ELF-1 (cell line): ENCODE measurements around the gene SAMSN1.

Experiments used
- DNase-seq: peaks from one replicate; pipeline ENCODE4 v3.0.0-alpha.2; 2016; ENCODE audit warnings: low read depth, low spot score

SAMSN1 gene

GRCh38 chr21:14484188-14485009, 61.7 kb downstream of the SAMSN1 start:
- DNase-seq: no peak

- DNase-seq: no peak
Observed at GRCh38 chr21:14483296-14483695, 62.8 kb downstream of the SAMSN1 start.

GRCh38 chr21:14482165-14482564, 64.0 kb downstream of the SAMSN1 start:
- no peak for DNase-seq

GRCh38 chr21:14480411-14481031, 65.6 kb downstream of the SAMSN1 start:
- no peak for DNase-seq

- no peak for DNase-seq
Observed at GRCh38 chr21:14479241-14479786, 66.8 kb downstream of the SAMSN1 start.

GRCh38 chr21:14477841-14478240, 68.3 kb downstream of the SAMSN1 start:
- DNase-seq: no peak

- DNase-seq: no peak
Observed at GRCh38 chr21:14477133-14477532, 69.0 kb downstream of the SAMSN1 start.

- DNase-seq: no peak
Observed at GRCh38 chr21:14474995-14475394, 71.1 kb downstream of the SAMSN1 start.

- DNase-seq: no peak
Observed at GRCh38 chr21:14469641-14470040, 76.5 kb downstream of the SAMSN1 start.

GRCh38 chr21:14466715-14467114, 79.4 kb downstream of the SAMSN1 start:
- no peak for DNase-seq

- DNase-seq: no peak
Observed at GRCh38 chr21:14457762-14458161, 88.4 kb downstream of the SAMSN1 start.

GRCh38 chr21:14456911-14457310, 89.2 kb downstream of the SAMSN1 start:
- DNase-seq: no peak

- no peak for DNase-seq
Observed at GRCh38 chr21:14454016-14455009, 91.8 kb downstream of the SAMSN1 start.

GRCh38 chr21:14453339-14454015, 92.6 kb downstream of the SAMSN1 start:
- DNase-seq: no peak

GRCh38 chr21:14452727-14453241, 93.3 kb downstream of the SAMSN1 start:
- no peak for DNase-seq

- DNase-seq: no peak
Observed at GRCh38 chr21:14452031-14452726, 93.9 kb downstream of the SAMSN1 start.

- no peak for DNase-seq
Observed at GRCh38 chr21:14451546-14451945, 94.6 kb downstream of the SAMSN1 start.

- DNase-seq: no peak
Observed at GRCh38 chr21:14448784-14449183, 97.3 kb downstream of the SAMSN1 start.

GRCh38 chr21:14438211-14438610, 107.9 kb downstream of the SAMSN1 start:
- DNase-seq: no peak

GRCh38 chr21:14435423-14435822, 110.7 kb downstream of the SAMSN1 start:
- no peak for DNase-seq
